H9 (cell line): ENCODE data around the gene CRMP1. TPM values are rescaled to one million over a fixed set of nuclear protein-coding genes. Genes with fewer than 3 reads are reported as not detected.

Experiments
- DNase-seq: peaks from one replicate; pipeline ENCODE4 v3.0.0-alpha.2; 2017
- H2AFZ ChIP-seq: one replicate; pipeline ENCODE4 v1.6.1; 2013; ENCODE audit warnings: mild to moderate bottlenecking, low read length, control low read depth, moderate library complexity
- H2AK5ac ChIP-seq: 2 replicates; pipeline ENCODE4 v1.6.1; 2013; ENCODE audit warnings: low read length, control low read depth, mixed read lengths; ENCODE audit not compliant: insufficient read length
- H2BK120ac ChIP-seq: one replicate; pipeline ENCODE4 v1.6.1; 2013; ENCODE audit warnings: low read depth, mild to moderate bottlenecking, low read length, control low read depth, inconsistent platforms; ENCODE audit not compliant: poor library complexity, severe bottlenecking
- H2BK12ac ChIP-seq: 2 replicates; pipeline ENCODE4 v1.6.1; 2013; ENCODE audit warnings: low read length, control low read depth, mixed read lengths, low read depth; ENCODE audit not compliant: insufficient read length
- H2BK15ac ChIP-seq: 2 replicates; pipeline ENCODE4 v1.6.1; 2013; ENCODE audit warnings: low read depth, low read length, control low read depth
- H2BK20ac ChIP-seq: one replicate; pipeline ENCODE4 v1.6.1; 2013; ENCODE audit warnings: low read depth, mild to moderate bottlenecking, low read length, control low read depth, inconsistent platforms; ENCODE audit not compliant: poor library complexity, severe bottlenecking
- H2BK5ac ChIP-seq: 2 replicates; pipeline ENCODE4 v1.6.1; 2013; ENCODE audit warnings: low read length, control low read depth, mixed read lengths; ENCODE audit not compliant: insufficient read length
- H3K14ac ChIP-seq: 2 replicates; pipeline ENCODE4 v1.6.1; 2013; ENCODE audit warnings: low read length, control low read depth; ENCODE audit not compliant: insufficient read depth
- H3K18ac ChIP-seq: 2 replicates; pipeline ENCODE4 v1.6.1; 2013; ENCODE audit warnings: low read depth, mild to moderate bottlenecking, mixed read lengths, low read length, control low read depth; ENCODE audit not compliant: insufficient read length
- H3K23ac ChIP-seq: 2 replicates; pipeline ENCODE4 v1.6.1; 2013; ENCODE audit warnings: low read length, control low read depth, mixed read lengths, low read depth; ENCODE audit not compliant: insufficient read length
- H3K23me2 ChIP-seq: 2 replicates; pipeline ENCODE4 v1.6.1; 2013; ENCODE audit warnings: low read depth, mild to moderate bottlenecking, mixed read lengths, low read length, control low read depth; ENCODE audit not compliant: insufficient read length, poor library complexity, severe bottlenecking
- H3K27ac ChIP-seq: 2 replicates; pipeline ENCODE4 v1.5.1; 2013; ENCODE audit warnings: low read length, control low read depth, mixed read lengths, low read depth; ENCODE audit not compliant: insufficient read length
- H3K27me3 ChIP-seq: 2 replicates; pipeline ENCODE4 v1.6.1; 2013; ENCODE audit warnings: low read length, control low read depth, inconsistent platforms; ENCODE audit not compliant: insufficient read depth
- H3K4ac ChIP-seq: 2 replicates; pipeline ENCODE4 v1.6.1; 2013; ENCODE audit warnings: low read depth, mild to moderate bottlenecking, control low read depth, inconsistent platforms, low read length, moderate library complexity
- H3K4me1 ChIP-seq: 2 replicates; pipeline ENCODE4 v1.6.1; 2013; ENCODE audit warnings: low read length, control low read depth, inconsistent platforms; ENCODE audit not compliant: insufficient read depth
- H3K4me2 ChIP-seq: 2 replicates; pipeline ENCODE4 v1.6.1; 2013; ENCODE audit warnings: low read length, control low read depth, mixed read lengths; ENCODE audit not compliant: insufficient read length, insufficient read depth
- H3K56ac ChIP-seq: 2 replicates; pipeline ENCODE4 v1.6.1; 2013; ENCODE audit warnings: low read depth, mild to moderate bottlenecking, mixed read lengths, low read length, control low read depth; ENCODE audit not compliant: insufficient read length
- H3K79me1 ChIP-seq: 2 replicates; pipeline ENCODE4 v1.6.1; 2013; ENCODE audit warnings: low read depth, mild to moderate bottlenecking, moderate library complexity, low read length, control low read depth, inconsistent platforms; ENCODE audit not compliant: insufficient read depth, poor library complexity, severe bottlenecking
- H3K79me2 ChIP-seq: 2 replicates; pipeline ENCODE4 v1.6.1; 2013; ENCODE audit warnings: low read length, control low read depth, inconsistent platforms; ENCODE audit not compliant: insufficient read depth
- H3K9ac ChIP-seq: 2 replicates; pipeline ENCODE4 v1.6.1; 2013; ENCODE audit warnings: low read length, control low read depth, mixed read lengths; ENCODE audit not compliant: insufficient read length; ENCODE audit errors: extremely low read depth
- H3K9me3 ChIP-seq: one replicate; pipeline ENCODE4 v1.6.1; 2013; ENCODE audit warnings: low read depth, low read length, inconsistent platforms; ENCODE audit not compliant: control insufficient read depth
- H3T11ph ChIP-seq: one replicate; pipeline ENCODE4 v1.6.1; 2013; ENCODE audit warnings: mild to moderate bottlenecking, low read length, control low read depth, inconsistent platforms
- H4K20me1 ChIP-seq: one replicate; pipeline ENCODE4 v1.6.1; 2013; ENCODE audit not compliant: control insufficient read depth, insufficient read length, insufficient read depth
- H4K5ac ChIP-seq: 2 replicates; pipeline ENCODE4 v1.6.1; 2013; ENCODE audit warnings: low read depth, mild to moderate bottlenecking, mixed read lengths, low read length, control low read depth; ENCODE audit not compliant: insufficient read length
- H4K8ac ChIP-seq: replicated peaks from 2 replicates; pipeline ENCODE4 v1.6.1; 2013; ENCODE audit warnings: low read length, control low read depth, mixed read lengths, low read depth; ENCODE audit not compliant: insufficient read length
- H4K91ac ChIP-seq: 2 replicates; pipeline ENCODE4 v1.6.1; 2013; ENCODE audit warnings: low read depth, mild to moderate bottlenecking, moderate library complexity, mixed read lengths, low read length, control low read depth; ENCODE audit not compliant: insufficient read length
- H3K27ac Mint-ChIP-seq, 3 experiments: 2 replicates in 2 of 3; 3 replicates in 1 of 3; pipeline ENCODE4 v1.8.0; 2020 to 2021; ENCODE audit warnings: mixed read lengths in 3 of 3, mild to moderate bottlenecking in 1 of 3, moderate library complexity in 1 of 3
- H3K27me3 Mint-ChIP-seq: 2 replicates; pipeline ENCODE4 v1.8.0; 2021; ENCODE audit warnings: low read depth, mild to moderate bottlenecking, moderate library complexity, mixed read lengths
- H3K36me3 Mint-ChIP-seq, 3 experiments: 2 replicates in 2 of 3; 3 replicates in 1 of 3; pipeline ENCODE4 v1.8.0; 2020 to 2021; ENCODE audit warnings: low read depth in 3 of 3, mixed read lengths in 3 of 3; ENCODE audit not compliant: insufficient read depth in 1 of 3
- H3K4me1 Mint-ChIP-seq, 2 experiments: 2 replicates each; pipeline ENCODE4 v1.8.0; 2020; ENCODE audit warnings: mixed read lengths in 2 of 2
- H3K4me3 Mint-ChIP-seq, 2 experiments: 2 replicates in 1 of 2; 3 replicates in 1 of 2; pipeline ENCODE4 v1.8.0; 2020 to 2021; ENCODE audit warnings: mild to moderate bottlenecking in 2 of 2, mixed read lengths in 2 of 2, moderate library complexity in 1 of 2
- H3K9me3 Mint-ChIP-seq, 2 experiments: 2 replicates in 1 of 2; 3 replicates in 1 of 2; pipeline ENCODE4 v1.8.0; 2020; ENCODE audit warnings: mild to moderate bottlenecking in 2 of 2, mixed read lengths in 2 of 2, moderate library complexity in 1 of 2
- WGBS: extraction: QIAGEN DNeasy Blood & Tissue Kit; methylation state at CpG from one replicate; pipeline ENCODE4 v1.1.7; 2013; ENCODE audit warnings: missing lambda C conversion rate, low lambda C conversion rate, mixed read lengths; ENCODE audit not compliant: insufficient read length; ENCODE audit errors: extremely low coverage; 5-methylcytosine and 5-hydroxymethylcytosine counted together
- total RNA-seq: library from RNA; stranded (reverse); gene quantifications from 2 replicates; pipeline ENCODE4 v1.2.1, GENCODE V29; 2021
- TF ChIP-seq, protein P1 (sequence below): fragments of 200-600 bp; sonication (generic); conservative IDR thresholded peaks from 3 replicates; pipeline ENCODE4 v1.8.0; 2021; ENCODE audit warnings: antibody characterized with exemption, mild to moderate bottlenecking

Gene CRMP1
- total RNA-seq, 1 experiment from 2014 or later = 71.6 TPM

DNA sequence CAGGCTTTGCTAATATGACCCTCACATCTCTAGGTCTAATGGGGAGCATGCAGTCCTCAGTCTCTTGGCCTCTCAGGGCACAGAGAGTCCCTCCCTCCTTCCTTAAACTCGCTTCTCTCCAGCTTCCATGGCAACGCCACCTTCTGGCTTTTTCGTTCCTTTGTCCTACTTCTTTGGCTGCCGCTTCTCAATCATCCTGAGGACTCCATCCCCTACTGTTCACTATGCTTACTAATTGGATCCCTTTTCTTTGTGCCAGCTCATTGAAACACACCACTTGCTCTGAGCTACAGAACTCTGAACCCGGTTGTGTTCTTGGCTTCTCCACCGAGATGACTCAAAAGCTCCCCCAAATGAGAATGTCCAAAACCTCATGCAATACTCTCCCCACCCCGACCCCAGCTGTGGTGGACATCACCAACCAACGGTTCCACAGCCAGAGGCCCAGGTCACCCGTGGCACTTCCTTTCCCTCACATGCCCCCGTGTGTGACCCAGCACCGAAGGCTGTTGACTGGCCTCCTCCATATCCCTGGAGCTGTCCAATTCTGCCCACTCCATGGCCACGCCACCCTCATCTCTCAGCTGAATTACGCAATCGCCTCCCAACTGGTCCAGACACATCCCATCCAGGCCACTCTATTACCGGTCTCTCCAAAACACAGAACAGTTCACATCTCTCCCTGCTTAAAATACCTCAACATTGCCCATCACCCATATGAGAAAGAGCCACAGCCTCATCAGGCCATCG is 34.7 kb downstream of the CRMP1 start:
- TF ChIP-seq, protein P1, sequence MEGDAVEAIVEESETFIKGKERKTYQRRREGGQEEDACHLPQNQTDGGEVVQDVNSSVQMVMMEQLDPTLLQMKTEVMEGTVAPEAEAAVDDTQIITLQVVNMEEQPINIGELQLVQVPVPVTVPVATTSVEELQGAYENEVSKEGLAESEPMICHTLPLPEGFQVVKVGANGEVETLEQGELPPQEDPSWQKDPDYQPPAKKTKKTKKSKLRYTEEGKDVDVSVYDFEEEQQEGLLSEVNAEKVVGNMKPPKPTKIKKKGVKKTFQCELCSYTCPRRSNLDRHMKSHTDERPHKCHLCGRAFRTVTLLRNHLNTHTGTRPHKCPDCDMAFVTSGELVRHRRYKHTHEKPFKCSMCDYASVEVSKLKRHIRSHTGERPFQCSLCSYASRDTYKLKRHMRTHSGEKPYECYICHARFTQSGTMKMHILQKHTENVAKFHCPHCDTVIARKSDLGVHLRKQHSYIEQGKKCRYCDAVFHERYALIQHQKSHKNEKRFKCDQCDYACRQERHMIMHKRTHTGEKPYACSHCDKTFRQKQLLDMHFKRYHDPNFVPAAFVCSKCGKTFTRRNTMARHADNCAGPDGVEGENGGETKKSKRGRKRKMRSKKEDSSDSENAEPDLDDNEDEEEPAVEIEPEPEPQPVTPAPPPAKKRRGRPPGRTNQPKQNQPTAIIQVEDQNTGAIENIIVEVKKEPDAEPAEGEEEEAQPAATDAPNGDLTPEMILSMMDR = no peak
- no CpG with 5 or more reads among the region's 16 CpGs for WGBS
- H3K9me3 ChIP-seq = no peaks in the 10 kb centered on the region
- H4K91ac ChIP-seq = no peak overlapping the region
- H4K20me1 ChIP-seq = peaks cover 5% of the 10 kb centered on the region
- no peak overlapping the region for H2BK120ac ChIP-seq
- no peak overlapping the region for H2AK5ac ChIP-seq
- no peak overlapping the region for H2BK12ac ChIP-seq
- no peaks in the 10 kb centered on the region for H3K27me3 ChIP-seq
- no peak overlapping the region for H2BK15ac ChIP-seq
- H4K5ac ChIP-seq = no peak overlapping the region
- no peak overlapping the region for H3K23ac ChIP-seq
- H3K27me3 Mint-ChIP-seq = no peaks in the 10 kb centered on the region
- no peak overlapping the region for H3T11ph ChIP-seq
- no peak overlapping the region for H3K14ac ChIP-seq
- H3K9me3 Mint-ChIP-seq = no peaks in the 10 kb centered on the region; a peak in 1 of 5 replicates
- no peak overlapping the region for H3K9ac ChIP-seq
- no peak overlapping the region for H3K18ac ChIP-seq
- no peaks in the 10 kb centered on the region for H3K23me2 ChIP-seq
- H3K4me2 ChIP-seq = no peak overlapping the region
- peaks cover 3% of the 10 kb centered on the region; the same call in 1 of the 2 replicates for H3K79me2 ChIP-seq
- no peak overlapping the region for H2BK5ac ChIP-seq
- no peaks in the 10 kb centered on the region for H3K4me1 ChIP-seq
- no peak overlapping the region for H2AFZ ChIP-seq
- H2BK20ac ChIP-seq = no peak overlapping the region
- no peak overlapping the region for H3K56ac ChIP-seq
- peaks cover 0 to 5% of the 10 kb centered on the region in 2 experiments; a peak in 3 of 4 replicates for H3K4me1 Mint-ChIP-seq
- no peak overlapping the region for H3K27ac Mint-ChIP-seq
- DNase-seq = no peak
- H3K27ac ChIP-seq = no peak overlapping the region
- H3K79me1 ChIP-seq = peaks cover 5% of the 10 kb centered on the region
- peaks cover 10 to 32% (median 19%) of the 10 kb centered on the region in 3 experiments; a peak in 6 of 7 replicates for H3K36me3 Mint-ChIP-seq
- no peak overlapping the region for H3K4ac ChIP-seq
- H3K4me3 Mint-ChIP-seq = no peak overlapping the region
- no peak overlapping the region for H4K8ac ChIP-seq
